GM18499 (cell line): ENCODE results near the gene GDI2.

ENCODE experiments used
- ATAC-seq: cut with Tn5 transposase; IDR thresholded peaks from one replicate; pipeline ENCODE4 v1.9.1; 2021; ENCODE audit warnings: moderate number of reproducible peaks; ENCODE audit not compliant: insufficient read depth, unreplicated experiment

GDI2 gene

GRCh38 chr10:5751601-5752253 lies 61.5 kb downstream of the GDI2 start:
- no peak for ATAC-seq

- ATAC-seq = no peak
Measured at GRCh38 chr10:5748394-5748803, 64.8 kb downstream of the GDI2 start.

GRCh38 chr10:5746197-5746596 lies 67.0 kb downstream of the GDI2 start:
- ATAC-seq = no peak

GRCh38 chr10:5744849-5745248 lies 68.4 kb downstream of the GDI2 start:
- ATAC-seq = no peak

GRCh38 chr10:5743736-5744135 lies 69.5 kb downstream of the GDI2 start:
- no peak for ATAC-seq

- ATAC-seq = no peak
Measured at GRCh38 chr10:5742116-5742515, 71.1 kb downstream of the GDI2 start.

- no peak for ATAC-seq
Measured at GRCh38 chr10:5741276-5741675, 72.0 kb downstream of the GDI2 start.

- ATAC-seq = no peak
Measured at GRCh38 chr10:5738427-5738826, 74.8 kb downstream of the GDI2 start.

- ATAC-seq = no peak
Measured at GRCh38 chr10:5737352-5737751, 75.9 kb downstream of the GDI2 start.

- no peak for ATAC-seq
Measured at GRCh38 chr10:5736591-5736990, 76.6 kb downstream of the GDI2 start.

GRCh38 chr10:5735119-5735518 lies 78.1 kb downstream of the GDI2 start:
- ATAC-seq = no peak

GRCh38 chr10:5732141-5732540 lies 81.1 kb downstream of the GDI2 start:
- no peak for ATAC-seq

GRCh38 chr10:5731559-5731958 lies 81.7 kb downstream of the GDI2 start:
- ATAC-seq = no peak

GRCh38 chr10:5730766-5731165 lies 82.5 kb downstream of the GDI2 start:
- no peak for ATAC-seq

- ATAC-seq = no peak
Measured at GRCh38 chr10:5723692-5724091, 89.5 kb downstream of the GDI2 start.

- ATAC-seq = no peak
Measured at GRCh38 chr10:5720182-5720581, 93.1 kb downstream of the GDI2 start.

GRCh38 chr10:5719546-5719945 lies 93.7 kb downstream of the GDI2 start:
- no peak for ATAC-seq
